PFSK-1 (cell line): ENCODE measurements around the gene BAZ1B.

Experiments used
- FOXP2 ChIP-seq: optimal IDR thresholded peaks from 2 replicates; pipeline ENCODE3; 2011; ENCODE audit warnings: borderline replicate concordance, control low read depth, inconsistent platforms; ENCODE audit not compliant: insufficient read depth; ENCODE audit errors: extremely low read length, extremely low read depth
- POLR2AphosphoS5 ChIP-seq: IDR thresholded peaks from 2 replicates; pipeline ENCODE4 v1.6.1; 2012; ENCODE audit warnings: low read depth, mild to moderate bottlenecking, control low read depth, low read length, moderate library complexity
- SIN3A ChIP-seq: IDR thresholded peaks from 2 replicates; pipeline ENCODE4 v1.6.1; 2012; ENCODE audit warnings: mild to moderate bottlenecking, low read length, moderate library complexity, borderline replicate concordance; ENCODE audit not compliant: insufficient read depth
- TAF1 ChIP-seq: IDR thresholded peaks from 2 replicates; pipeline ENCODE4 v1.6.1; 2012; ENCODE audit warnings: low read length, control low read depth, borderline replicate concordance; ENCODE audit not compliant: insufficient read depth
- TF ChIP-seq, protein P1 (sequence below), 2 experiments: IDR thresholded peaks; 2 replicates each; pipeline versions ENCODE4 v1.6.1 to v1.8.0; 2011 to 2012; ENCODE audit warnings: low read depth in 2 of 2, low read length in 2 of 2, control low read depth in 1 of 2, inconsistent platforms in 1 of 2, mild to moderate bottlenecking in 1 of 2, moderate library complexity in 1 of 2; ENCODE audit not compliant: insufficient read depth in 1 of 2

BAZ1B gene

DNA sequence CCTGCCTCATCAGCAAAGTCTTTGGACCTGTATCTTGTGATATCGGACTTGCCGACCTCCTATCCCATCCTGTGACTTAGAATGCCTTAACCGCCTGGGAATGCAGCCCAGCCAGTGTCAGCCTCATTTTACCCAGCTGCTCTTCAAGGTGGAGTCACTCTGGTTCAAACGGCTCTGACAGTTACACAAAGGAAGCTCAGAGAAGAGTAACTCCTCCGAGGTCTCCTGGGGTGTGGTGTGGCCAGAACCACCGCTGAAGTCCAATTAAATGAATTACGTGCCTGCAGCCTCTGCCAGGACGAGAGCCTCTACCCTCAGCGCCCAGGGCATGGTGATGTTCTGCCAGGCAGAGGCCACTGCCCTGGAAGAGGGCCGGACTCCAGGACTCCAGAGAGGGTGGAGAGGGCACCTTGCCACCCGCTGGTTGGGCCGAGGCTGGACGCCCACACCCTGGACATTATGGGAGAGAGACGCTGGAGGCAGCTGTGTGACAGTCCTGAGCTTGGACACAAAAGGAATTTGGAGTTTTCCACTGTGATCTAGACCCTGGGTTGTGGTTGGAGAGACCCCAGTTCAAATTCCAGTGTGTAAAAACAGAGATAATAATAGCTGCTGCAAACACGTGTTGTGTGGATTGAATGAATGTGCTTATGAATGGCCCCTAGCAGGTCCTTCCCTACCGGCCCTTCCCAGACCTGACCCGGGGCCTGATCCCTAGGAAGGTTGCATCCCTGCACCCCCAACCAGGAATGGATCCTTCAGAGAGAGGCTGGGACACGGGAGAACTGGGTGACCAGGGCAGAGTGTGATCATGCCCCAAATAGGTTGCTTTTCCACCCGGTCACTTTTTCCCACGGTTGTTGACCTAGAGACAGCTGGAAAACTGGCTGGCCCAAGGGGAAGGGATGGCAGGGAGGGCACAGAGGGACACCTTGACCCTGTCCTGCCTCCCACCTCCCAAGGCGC lies 126.3 kb downstream of the BAZ1B start:
- TF ChIP-seq, protein P1, sequence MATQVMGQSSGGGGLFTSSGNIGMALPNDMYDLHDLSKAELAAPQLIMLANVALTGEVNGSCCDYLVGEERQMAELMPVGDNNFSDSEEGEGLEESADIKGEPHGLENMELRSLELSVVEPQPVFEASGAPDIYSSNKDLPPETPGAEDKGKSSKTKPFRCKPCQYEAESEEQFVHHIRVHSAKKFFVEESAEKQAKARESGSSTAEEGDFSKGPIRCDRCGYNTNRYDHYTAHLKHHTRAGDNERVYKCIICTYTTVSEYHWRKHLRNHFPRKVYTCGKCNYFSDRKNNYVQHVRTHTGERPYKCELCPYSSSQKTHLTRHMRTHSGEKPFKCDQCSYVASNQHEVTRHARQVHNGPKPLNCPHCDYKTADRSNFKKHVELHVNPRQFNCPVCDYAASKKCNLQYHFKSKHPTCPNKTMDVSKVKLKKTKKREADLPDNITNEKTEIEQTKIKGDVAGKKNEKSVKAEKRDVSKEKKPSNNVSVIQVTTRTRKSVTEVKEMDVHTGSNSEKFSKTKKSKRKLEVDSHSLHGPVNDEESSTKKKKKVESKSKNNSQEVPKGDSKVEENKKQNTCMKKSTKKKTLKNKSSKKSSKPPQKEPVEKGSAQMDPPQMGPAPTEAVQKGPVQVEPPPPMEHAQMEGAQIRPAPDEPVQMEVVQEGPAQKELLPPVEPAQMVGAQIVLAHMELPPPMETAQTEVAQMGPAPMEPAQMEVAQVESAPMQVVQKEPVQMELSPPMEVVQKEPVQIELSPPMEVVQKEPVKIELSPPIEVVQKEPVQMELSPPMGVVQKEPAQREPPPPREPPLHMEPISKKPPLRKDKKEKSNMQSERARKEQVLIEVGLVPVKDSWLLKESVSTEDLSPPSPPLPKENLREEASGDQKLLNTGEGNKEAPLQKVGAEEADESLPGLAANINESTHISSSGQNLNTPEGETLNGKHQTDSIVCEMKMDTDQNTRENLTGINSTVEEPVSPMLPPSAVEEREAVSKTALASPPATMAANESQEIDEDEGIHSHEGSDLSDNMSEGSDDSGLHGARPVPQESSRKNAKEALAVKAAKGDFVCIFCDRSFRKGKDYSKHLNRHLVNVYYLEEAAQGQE (IDR thresholded peaks at IDR 0.05; ENCODE audit: insufficient read depth in 1 of 2, low read depth in 2 of 2, low read length in 2 of 2): no peak
- TF ChIP-seq TAF1 (no peak), SIN3A (no peak), POLR2AphosphoS5 (no peak), FOXP2 (no peak)

DNA sequence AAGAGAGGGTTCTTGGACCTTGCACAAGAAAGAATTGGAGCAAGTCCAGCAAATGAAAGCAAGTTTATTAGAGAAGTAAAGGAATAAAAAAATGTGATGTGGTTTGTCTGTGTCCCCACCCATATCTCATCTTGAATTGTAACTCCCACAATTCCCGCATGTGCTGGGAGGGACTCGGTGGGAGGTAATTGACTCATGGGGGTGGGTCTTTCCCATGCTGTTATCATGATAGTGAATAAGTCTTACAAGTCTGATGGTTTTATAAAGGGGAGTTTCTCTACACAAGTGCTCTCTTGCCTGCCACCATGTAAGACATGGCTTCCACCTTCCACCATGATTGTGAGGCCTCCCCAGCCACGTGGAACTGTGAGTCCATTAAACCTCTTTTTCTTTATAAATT lies 127.7 kb downstream of the BAZ1B start:
- TF ChIP-seq TAF1: no peak
- TF ChIP-seq, protein P1 (IDR thresholded peaks at IDR 0.05; ENCODE audit: insufficient read depth in 1 of 2, low read depth in 2 of 2, low read length in 2 of 2): no peak
- TF ChIP-seq POLR2AphosphoS5: no peak

DNA sequence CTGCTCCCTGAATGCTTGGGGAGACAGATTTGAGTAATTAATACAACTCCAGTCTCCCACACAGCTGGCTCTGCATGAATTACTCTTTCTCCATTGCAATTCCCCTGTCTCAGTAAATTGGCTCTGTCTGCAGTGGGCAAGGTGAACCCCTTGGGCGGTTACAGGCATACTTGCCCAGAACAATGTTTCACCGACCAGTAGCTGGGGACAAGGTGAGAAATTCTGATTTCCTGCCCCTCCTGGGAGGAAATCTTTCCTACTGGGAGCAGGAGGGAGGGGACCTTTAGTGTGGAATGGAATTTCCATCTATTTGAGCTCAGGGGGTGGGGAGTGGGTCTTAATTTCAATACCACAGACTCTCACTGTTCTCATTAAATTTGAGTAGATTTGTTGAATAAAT lies 130.7 kb downstream of the BAZ1B start:
- TF ChIP-seq, protein P1 (IDR thresholded peaks at IDR 0.05; ENCODE audit: insufficient read depth in 1 of 2, low read depth in 2 of 2, low read length in 2 of 2): no peak
